Mammary epithelial cell (primary cell): Measurements from ENCODE around the gene DCAF8L1.

Source experiments
- CTCF ChIP-seq, 2 donors: IDR thresholded peaks in 1 of 2; conservative IDR thresholded peaks in 1 of 2; 2 replicates each; pipeline ENCODE4 v1.5.1; 2011 to 2012; ENCODE audit warnings: inconsistent platforms in 2 of 2, low read length in 2 of 2, mild to moderate bottlenecking in 2 of 2, control low read depth in 1 of 2, low read depth in 1 of 2; ENCODE audit not compliant: insufficient read depth in 1 of 2; ENCODE audit errors: extremely low read depth in 1 of 2
- EZH2 ChIP-seq: IDR thresholded peaks from 2 replicates; pipeline ENCODE4 v1.6.1; 2012; ENCODE audit warnings: low read length, inconsistent platforms, borderline replicate concordance

- TF ChIP-seq CTCF (conservative IDR thresholded peaks at IDR 0.05 in 1 of 2, IDR thresholded peaks at IDR 0.05 in 1 of 2; ENCODE audit: extremely low read depth in 1 of 2, insufficient read depth in 1 of 2, low read depth in 1 of 2, low read length in 2 of 2) (no peak), EZH2 (no peak)
These were observed 29.6 kb upstream of the DCAF8L1 start for GRCh38 chrX:28010875-28011274.
